NCI-H510A (cell line): Measurements from ENCODE around the gene NRF1.

ENCODE experiments used
- DNase-seq: peaks from one replicate; lab custom pipeline; 2025; lab: John Stamatoyannopoulos, UW

The NRF1 gene

GRCh38 chr7:129740574-129741410 lies 129.3 kb downstream of the NRF1 start:
- no peak for DNase-seq

- peak; percentile 81 for DNase-seq
These were observed 130.3 kb downstream of the NRF1 start for GRCh38 chr7:129741743-129742213.

GRCh38 chr7:129742256-129742655 lies 130.7 kb downstream of the NRF1 start:
- DNase-seq = no peak

- no peak for DNase-seq
These were observed 135.5 kb downstream of the NRF1 start for GRCh38 chr7:129746857-129747529.

GRCh38 chr7:129748356-129749109 lies 137.0 kb downstream of the NRF1 start:
- DNase-seq = no peak

GRCh38 chr7:129750091-129750490 lies 138.6 kb downstream of the NRF1 start:
- no peak for DNase-seq

GRCh38 chr7:129750501-129750900 lies 139.0 kb downstream of the NRF1 start:
- no peak for DNase-seq

GRCh38 chr7:129751916-129752315 lies 140.4 kb downstream of the NRF1 start:
- no peak for DNase-seq

- DNase-seq = no peak
These were observed 141.2 kb downstream of the NRF1 start for GRCh38 chr7:129752760-129753159.

- no peak for DNase-seq
These were observed 142.9 kb downstream of the NRF1 start for GRCh38 chr7:129754406-129754805.

- DNase-seq = no peak
These were observed 146.5 kb downstream of the NRF1 start for GRCh38 chr7:129757991-129758390.

- no peak for DNase-seq
These were observed 151.0 kb downstream of the NRF1 start for GRCh38 chr7:129762387-129762969.

- no peak for DNase-seq
These were observed 152.9 kb downstream of the NRF1 start for GRCh38 chr7:129764247-129765084.

- no peak for DNase-seq
These were observed 153.8 kb downstream of the NRF1 start for GRCh38 chr7:129765352-129765751.

GRCh38 chr7:129767120-129768015 lies 155.8 kb downstream of the NRF1 start:
- no peak for DNase-seq

- no peak for DNase-seq
These were observed 157.3 kb downstream of the NRF1 start for GRCh38 chr7:129768614-129769399.

GRCh38 chr7:129769400-129769774 lies 157.9 kb downstream of the NRF1 start:
- DNase-seq = no peak

GRCh38 chr7:129769866-129770808 lies 158.6 kb downstream of the NRF1 start:
- no peak for DNase-seq
